GM18909 (cell line): ENCODE results near the gene THADA.

Experiments used
- ATAC-seq: cut with Tn5 transposase; IDR thresholded peaks from one replicate; pipeline ENCODE4 v1.9.1; 2021; ENCODE audit warnings: mild to moderate bottlenecking; ENCODE audit not compliant: unreplicated experiment, poor library complexity

The THADA gene

DNA sequence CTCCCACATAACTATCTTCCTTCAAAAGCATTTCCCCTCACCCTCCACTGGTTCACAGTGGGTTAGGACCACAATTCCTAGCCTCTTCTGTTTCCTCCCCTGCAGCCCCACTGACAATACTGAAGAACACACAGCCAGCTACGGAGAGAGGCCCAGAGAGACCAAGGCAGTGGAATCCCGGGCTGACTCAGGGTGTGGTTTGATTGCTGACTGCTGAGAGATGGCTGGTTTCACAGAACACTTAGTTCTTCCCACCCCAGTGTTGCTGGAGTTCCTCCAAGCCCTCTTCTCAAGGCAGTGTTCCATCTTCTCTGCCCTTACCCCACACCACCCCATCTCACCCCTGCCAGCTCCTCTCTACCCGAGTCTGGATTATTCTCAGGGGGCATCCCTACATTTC lies 326.1 kb downstream of the THADA start:
- ATAC-seq, result no peak

DNA sequence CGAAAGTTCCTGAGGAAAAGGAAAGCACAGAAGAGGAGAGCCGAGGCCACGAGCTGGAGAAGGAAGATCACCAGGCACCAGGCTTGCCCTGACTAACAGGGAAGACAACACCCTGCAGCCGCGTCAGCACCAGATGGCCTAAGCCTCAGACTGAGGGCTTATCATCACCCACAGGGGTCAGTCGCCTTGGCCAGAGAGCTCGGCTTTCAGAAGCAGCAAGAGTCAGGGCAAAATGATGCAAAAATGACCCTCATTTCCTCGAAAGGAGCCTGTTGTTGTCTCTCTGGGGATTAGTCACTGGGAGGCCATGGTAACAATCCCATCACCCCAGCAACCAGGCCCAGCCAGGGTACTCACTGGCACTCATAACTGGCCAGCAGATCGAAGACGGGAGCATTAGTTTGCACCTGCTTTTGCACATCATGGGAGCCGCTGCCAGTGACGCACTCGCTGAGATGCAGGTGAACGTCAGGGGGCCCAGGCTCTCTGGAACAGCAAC lies 326.7 kb downstream of the THADA start:
- ATAC-seq, result no peak

DNA sequence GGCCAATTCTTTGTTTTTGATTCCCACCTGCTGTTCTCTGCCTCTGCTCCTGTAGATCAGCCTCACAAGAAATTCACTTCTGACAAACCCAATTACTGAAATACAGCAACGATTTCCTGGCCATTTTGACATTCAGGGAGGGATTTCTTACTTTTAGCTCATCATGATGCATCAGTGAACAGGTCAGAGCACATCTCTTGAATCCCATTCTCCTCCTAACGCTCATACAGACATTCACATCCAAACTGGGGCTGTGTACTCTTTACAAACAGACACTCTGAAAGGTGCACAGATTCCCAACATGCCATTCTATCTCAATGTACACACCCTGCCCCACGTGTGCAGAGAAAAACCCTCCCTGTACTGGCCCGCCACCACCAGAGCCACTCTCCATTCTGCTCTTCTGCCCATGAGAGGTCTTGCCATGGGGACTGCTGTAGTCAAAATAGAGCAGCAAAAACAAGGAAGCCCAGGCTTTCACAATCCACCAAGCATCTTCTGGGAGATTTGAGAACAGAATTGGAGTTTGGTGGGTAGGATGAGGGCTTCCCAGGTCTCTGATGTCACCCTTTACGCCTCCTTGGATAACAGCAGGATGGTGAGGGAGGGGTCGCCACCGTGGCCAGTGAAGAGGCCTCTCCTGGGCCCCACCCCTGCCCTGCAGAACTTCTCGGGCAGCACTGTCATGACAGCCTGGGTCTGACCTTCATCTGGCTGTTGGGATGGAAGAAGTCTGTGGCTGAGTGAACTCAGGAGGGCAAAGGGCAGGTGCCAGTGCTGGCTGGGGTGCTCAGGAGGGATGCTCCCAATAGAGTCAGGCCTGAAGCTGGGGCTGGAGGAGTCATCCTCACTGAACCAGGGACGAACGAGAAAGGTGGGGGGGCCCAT lies 327.5 kb downstream of the THADA start:
- no peak for ATAC-seq

DNA sequence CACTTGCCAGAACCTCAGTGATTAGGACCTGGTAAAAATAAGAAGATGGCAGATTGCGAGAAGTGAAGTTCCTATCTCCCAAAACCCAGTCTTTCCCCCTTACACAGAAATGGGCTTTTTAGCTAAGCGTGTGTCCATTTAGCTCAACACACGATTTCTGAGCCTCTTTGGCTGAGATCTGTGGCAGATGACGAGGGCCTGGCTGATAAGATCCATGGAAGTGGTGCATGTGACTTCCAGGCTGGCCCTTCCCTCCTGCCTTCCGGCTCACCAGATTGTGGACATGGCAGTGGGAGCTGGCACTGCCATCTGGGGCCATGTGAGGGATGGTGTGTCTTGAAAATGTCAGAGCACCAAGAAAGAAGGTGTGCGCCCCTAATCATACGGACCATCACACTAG lies 328.5 kb downstream of the THADA start:
- no peak for ATAC-seq

DNA sequence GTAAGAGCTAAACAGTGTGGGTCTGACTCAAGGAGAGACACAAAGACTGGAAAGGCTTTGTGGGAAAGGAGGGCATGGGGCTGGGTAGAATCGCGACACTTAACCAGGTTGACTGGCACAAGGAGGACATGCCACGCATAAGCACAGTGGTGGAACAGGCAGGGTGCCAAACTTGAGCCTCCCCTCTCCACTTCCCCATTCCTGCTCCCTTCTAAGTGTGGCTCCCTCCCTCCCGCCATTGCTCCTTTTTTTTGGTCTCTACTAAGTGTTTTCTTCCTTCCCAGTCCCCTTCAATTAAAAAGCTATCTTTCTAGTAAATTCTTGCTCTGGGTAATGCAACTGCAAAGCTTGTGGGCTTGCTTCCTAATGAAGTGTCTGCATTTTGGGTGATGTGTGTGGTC lies 329.1 kb downstream of the THADA start:
- ATAC-seq, result no peak

DNA sequence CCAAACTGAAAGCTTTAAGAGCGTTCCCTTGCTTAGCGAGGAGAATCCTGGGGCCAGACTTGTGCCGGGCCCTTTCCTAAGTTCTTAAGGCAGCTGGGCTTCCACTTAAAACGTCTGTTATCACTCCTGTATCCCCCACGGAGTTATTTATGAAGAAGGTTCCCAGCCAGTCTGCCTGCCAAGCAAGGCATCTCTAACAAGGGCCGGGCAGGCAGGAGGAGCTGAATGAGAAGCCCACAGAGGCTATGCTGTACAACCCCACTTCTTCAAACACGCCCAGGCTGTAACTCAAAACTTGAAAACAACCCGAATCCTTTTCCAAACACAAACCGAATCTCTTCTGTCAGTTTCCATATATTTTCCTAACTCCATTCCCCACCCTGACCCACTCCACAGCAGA lies 330.4 kb downstream of the THADA start:
- ATAC-seq, result no peak

DNA sequence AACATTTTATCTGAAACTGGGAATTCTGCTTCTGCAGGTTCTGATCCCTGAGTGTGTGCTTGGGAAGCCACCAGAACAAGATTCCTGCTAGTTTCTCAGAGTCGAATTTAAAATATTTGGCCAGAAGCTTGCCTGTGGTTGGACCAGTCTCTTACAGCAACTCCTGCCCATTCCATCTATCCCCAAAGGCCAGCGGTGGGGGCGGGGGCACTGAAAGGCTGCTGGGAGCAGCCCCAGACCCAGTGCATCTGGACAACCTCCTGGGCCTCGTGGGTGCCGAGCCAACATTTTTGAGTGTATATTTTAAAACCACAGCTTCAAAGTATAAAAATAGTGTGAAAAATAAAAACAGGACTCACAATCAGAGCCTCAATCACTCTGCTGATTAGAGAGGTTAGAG lies 330.8 kb downstream of the THADA start:
- ATAC-seq, result no peak

DNA sequence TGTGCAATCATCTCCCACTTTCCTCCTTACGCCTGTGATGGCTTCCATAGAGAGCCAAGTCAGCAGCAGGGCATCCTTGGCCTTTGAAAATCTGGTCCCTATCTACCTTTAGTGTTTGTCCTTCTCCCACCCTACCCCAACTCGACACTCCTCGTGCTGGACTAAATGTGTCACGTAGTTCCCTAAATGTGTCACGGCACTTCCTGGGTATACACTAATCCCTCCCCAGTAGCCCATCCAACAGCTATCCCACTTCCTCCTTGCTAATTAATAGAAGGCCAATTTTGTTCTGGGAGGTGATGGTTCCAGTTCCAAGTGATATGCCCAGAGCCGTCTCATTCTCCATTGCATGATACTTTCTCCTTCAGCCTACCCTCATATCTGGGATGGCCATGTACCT lies 332.9 kb downstream of the THADA start:
- no peak for ATAC-seq

DNA sequence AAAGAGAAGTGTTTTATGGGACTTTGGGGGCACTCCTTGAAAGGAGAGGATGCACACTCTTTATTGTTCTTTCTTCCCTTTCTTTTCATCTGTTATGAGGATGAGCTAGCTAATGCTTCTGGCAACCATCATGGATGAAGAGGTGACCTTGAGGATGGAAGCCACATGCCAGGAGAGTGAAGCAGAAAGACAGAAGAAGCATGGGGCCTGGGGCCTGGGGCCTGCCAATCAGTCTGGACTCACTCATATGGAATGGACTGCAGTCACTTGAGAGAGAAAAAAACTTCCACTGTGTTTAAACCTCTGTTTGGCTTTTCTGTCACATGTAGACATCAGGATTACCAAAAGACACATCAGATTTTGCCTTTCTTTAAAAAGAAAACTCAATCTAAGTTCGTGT lies 333.6 kb downstream of the THADA start:
- ATAC-seq, result no peak

DNA sequence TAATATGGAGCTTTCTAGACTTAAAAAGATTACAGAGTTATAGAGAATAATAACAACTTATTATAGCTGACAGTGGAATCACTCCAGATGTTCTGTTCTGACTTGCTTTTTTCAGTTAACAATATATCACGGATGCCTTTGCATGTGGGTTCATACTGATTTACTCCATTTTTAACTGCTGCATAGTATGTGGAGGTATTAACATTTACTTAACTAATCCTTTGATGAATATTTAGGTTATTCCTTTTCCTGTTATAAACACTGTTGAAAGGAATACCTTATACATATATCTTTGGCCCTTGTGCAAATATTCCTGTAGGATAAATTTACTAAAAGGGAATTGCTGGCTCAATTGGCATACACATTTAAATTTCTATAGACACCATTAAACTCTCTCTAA lies 336.3 kb downstream of the THADA start:
- ATAC-seq, result no peak

DNA sequence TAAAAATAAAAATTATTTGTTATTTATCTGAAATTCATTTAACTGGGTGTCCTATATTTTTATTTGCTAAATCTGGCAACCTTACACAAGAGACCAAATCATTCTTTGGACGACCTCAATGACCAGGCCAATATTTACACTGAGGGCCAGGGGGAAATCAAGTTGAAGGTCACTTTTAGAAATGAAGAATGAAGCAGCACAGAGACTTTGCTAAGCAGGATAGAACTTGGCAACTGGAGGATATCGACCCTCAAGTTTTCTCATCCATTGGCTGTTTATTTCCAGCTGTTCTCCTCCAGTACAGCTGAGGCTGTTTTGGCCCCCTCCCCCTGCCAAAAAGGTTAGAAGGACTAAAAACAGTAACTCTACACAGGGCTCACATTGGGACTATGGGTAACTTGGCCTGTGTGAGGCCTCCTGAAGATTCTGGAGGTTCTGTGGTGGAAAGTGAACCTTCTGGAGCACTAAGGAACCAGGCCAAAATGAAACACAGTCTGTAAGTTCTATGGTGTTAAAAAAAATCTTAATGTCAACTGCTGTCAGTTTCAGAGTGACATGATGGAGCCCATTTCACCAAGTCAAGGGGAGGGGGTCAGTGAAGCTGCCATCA lies 337.2 kb downstream of the THADA start:
- ATAC-seq, result no peak

DNA sequence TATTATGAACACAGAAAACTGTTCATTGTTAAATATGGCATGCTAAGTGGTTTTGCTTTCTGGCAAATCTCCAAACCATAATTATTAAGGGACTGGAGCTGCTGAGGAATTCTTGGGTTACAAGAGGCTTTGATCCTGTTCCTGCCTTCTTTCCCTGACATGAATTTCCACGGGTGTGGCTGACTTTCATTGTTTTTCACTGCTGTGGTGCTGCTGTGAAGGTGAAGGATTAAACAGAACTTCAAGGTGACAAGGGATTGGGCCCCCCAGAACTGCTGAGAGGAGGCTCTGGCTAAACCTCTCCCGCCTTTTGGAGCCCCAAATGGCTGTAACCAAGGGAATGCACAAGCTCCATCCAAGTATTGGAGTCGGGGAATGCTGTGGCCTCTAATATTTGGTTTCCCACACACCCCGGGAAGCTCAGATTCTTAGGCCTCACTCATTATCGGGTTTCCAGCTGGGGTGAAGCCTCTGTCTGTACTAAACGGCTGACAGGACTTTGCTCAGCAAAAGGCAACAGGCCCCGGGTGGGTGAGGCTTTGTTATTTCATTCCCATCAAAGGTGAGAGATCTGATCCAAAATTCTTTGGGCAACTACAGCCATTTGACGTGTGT lies 340.4 kb downstream of the THADA start:
- ATAC-seq, result no peak

DNA sequence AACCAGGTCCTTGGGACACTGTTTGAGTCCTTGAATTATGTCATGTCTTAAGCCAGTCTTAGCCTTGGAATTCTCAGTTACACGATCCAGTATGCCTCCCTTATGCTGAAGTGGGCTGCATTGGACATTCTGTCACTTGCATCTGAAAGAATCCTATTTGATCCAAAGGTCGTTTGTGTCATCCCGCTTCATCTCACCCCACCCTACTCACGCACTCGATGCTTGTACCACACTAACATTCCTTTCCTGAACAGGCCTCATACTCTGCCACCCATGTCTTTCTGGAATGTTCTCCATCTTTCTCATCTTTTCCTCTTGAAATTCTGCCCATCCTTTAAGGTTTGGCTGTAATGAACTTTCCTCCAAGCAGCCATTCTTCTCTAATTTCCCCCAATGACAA lies 341.5 kb downstream of the THADA start:
- no peak for ATAC-seq

DNA sequence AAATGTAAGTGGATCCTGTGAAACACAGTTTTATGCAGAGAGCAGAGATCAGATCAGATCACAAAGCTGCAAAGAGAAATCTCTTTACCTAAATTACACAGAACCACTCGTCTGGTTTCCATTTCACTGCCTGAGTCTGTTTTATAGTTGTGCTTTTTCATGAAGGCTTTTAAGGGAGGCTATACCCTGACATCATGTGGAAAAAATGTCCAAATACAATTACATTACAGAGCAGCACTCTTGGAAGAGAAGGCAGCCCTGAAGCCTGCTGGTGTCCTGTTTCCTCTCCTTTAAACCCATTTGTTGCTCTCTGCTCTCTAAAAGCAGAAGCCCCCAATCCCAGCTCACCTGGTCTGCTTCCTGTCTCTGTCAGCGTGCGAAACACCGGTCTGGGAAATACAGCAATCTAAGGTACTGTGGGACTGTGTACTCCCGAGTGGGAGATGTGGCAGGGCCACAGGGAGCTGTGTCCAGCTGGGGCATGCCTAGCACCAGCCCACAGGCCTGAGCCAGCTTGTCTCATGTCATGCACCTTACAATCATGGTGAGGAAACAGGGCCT lies 344.6 kb downstream of the THADA start:
- ATAC-seq, result no peak

DNA sequence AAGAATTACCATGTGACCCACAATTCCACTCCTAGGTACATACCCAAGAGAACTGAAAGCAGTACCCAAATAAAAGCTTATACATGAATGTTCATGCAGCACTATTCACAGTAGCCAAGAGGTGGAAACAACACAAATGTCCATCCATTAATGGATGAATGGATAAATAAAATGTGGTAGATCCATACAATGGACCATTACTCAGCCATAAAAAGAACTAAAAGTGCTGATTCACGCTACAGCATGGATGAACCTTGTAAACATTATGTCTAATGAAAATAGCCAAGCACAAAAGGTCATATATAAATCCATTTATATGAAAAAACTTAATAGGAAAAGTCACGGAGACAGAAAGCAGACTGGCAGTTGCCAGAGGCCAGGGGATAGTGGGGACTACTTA lies 345.8 kb downstream of the THADA start:
- ATAC-seq, result no peak

DNA sequence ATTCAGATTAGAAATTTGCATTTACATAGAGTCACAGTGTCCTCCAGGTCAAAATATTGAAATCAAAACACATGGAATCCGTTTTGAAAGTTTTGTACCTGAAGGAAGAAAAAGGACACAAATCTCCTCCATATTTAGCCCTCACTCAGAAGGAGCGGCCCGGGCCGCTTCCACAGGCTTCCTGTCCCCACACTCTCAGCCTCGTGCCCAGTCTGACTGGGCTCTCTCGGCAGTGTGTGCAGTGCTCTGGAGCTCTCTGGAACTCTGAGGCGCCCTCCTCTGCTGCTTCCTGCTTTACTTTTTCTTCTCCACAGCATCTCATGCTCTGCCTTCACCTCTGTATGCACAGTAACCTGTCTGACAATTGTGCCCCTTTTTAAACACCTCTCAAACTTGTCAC lies 347.2 kb downstream of the THADA start:
- ATAC-seq, result no peak

DNA sequence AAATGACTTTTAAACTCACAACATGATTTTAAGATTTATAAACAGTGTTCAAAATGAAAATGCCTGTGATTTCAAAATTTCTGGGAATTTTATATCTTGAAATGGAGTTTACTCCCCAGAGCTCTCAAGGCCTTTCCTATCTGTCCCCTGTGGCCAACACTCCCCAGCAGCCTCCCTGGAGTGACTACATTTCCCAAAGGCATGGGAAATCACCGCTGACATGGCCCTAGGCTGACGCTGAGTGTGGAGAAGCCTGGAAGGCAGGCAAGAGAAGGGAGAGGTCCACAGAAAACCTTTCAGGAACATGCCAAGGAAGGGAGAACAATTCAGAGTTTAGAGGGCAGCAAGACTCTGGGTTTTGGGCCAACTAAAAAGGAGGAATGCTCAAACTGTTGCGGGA lies 349.2 kb downstream of the THADA start:
- ATAC-seq, result no peak

DNA sequence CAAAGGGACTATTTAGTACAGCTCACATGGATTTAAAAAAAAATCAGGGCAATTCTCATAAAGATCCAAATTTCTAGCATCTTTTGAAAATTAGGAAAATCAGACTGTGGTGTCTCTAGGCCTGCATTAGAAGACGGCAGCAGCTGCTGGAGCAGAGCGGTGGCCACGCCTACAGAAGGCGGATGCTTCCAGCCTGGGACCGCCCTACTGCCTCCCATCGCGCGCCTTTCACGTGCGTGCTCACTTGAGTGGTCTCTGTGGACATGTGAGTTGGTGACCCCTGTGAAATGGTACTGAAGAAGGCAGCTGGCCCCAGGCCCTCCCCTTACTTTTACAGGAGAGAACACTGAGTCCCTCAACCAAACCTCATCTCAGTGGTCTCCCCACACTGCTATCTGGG lies 354.3 kb downstream of the THADA start:
- no peak for ATAC-seq

DNA sequence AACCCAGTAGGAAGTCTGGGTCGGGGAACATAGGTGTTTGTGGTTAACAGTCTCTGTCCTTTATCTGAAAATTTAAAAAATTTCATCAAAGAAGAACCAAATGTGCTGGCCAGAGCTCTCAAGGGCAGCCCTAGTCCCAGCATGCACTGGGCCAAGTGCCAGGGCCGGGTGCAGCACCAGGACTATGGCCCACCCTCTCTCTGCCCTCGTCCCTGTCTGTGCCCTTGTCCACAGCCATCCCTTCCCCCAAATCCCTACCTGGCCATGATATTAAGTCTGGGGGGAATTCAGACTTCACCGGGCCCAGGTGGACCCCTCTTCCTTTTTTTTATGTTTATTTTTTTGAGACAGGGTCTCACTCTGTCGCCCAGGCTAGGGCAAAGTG lies 355.1 kb downstream of the THADA start:
- ATAC-seq, result peak; percentile 14

DNA sequence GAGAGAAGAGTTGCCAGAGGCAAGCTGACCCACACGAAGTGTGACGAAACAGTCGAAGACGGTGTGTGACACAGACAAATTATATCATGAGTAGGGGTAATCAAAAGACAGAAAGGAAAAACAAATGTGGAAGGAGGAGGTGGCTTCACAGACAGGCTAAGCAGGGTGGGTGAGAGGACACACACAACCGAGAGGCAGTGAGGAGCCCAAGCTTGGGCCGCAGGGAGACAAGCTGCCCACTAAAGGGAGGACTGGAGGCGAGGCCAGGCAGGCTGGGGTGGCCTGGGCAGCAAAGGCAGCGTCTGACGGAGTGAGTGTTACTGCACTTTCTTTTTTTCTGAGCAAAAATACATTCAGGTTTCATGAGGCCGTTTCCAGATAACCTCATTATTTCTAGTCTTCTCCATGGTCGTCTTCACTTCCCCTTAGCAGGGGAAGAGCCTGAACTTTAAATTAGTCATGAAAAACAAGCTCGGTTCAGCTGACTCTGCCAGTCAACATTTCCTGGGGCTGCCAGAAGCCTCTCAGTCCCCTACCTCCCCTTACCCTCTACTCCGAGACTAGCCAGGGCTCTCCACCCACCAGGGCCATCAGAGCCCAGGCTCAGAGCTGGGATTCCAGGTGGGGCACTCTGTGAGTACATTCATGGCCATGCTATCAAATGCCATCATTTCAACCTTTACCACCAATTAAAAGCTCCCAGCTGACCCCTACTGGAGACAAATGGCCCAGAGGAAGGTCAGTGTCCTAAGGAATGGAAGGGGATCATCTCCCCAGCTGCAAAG lies 355.7 kb downstream of the THADA start:
- ATAC-seq, result peak; percentile 51
